Fibroblast of pulmonary artery (primary cell): Measurements from ENCODE around the gene SAP30L.

ENCODE experiments used
- DNase-seq: peaks from one replicate; pipeline ENCODE4 v3.0.0-alpha.2; 2010; ENCODE audit warnings: low read depth
- H3K4me3 ChIP-seq: replicated peaks from 2 replicates; pipeline ENCODE4 v1.5.1; 2011; ENCODE audit warnings: low read depth, mild to moderate bottlenecking, control low read depth, low read length, moderate library complexity
- TF ChIP-seq, protein P1 (sequence below): IDR thresholded peaks from 2 replicates; pipeline ENCODE4 v1.5.1; 2011; ENCODE audit warnings: mild to moderate bottlenecking, control low read depth, low read length, inconsistent platforms; ENCODE audit errors: missing control alignments

SAP30L gene

DNA sequence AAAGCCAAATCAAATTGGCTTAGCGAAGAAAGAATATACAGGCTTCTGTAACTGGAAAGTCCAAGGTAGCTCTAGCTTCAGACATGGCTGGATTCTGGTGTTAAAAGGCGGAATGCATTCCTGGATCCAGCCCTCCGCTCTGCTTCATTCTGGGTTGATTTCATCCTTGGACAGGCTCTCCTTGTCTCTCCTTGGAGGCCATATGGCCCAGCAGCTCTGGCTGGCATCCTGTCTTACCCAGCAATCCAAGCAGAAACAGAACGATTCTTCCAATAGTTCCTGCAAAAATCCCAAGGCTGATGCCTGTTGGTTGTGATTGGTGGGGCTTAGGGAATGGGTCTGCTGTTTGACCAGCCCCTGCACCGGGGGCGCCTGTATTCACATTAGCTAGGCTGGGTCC, 37.0 kb upstream of the SAP30L start:
- no peak overlapping the region for H3K4me3 ChIP-seq
- no peak for DNase-seq
- TF ChIP-seq, protein P1, sequence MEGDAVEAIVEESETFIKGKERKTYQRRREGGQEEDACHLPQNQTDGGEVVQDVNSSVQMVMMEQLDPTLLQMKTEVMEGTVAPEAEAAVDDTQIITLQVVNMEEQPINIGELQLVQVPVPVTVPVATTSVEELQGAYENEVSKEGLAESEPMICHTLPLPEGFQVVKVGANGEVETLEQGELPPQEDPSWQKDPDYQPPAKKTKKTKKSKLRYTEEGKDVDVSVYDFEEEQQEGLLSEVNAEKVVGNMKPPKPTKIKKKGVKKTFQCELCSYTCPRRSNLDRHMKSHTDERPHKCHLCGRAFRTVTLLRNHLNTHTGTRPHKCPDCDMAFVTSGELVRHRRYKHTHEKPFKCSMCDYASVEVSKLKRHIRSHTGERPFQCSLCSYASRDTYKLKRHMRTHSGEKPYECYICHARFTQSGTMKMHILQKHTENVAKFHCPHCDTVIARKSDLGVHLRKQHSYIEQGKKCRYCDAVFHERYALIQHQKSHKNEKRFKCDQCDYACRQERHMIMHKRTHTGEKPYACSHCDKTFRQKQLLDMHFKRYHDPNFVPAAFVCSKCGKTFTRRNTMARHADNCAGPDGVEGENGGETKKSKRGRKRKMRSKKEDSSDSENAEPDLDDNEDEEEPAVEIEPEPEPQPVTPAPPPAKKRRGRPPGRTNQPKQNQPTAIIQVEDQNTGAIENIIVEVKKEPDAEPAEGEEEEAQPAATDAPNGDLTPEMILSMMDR: no peak

DNA sequence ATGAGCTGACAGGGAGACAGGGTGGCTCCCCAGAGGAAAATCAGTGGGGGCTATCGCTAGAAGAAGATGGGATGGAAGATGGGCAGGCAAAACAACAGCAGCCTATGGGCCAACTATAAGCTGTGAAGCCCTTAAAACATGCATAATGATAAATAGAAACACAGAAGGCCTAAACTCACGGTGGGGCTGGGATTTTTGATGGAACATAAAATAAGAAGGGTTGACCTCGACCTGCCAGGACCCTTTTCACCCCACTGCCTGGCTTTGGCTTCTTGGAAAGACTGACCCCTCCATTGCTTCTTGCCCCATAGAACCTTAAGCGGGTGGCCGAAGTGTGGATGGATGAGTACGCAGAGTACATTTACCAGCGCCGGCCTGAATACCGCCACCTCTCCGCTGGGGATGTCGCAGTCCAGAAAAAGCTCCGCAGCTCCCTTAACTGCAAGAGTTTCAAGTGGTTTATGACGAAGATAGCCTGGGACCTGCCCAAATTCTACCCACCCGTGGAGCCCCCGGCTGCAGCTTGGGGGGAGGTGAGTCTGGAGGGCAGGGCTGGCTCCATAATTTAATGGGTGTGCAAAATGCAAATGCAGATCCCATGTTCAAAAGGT, 36.5 kb upstream of the SAP30L start:
- DNase-seq: no peak

DNA sequence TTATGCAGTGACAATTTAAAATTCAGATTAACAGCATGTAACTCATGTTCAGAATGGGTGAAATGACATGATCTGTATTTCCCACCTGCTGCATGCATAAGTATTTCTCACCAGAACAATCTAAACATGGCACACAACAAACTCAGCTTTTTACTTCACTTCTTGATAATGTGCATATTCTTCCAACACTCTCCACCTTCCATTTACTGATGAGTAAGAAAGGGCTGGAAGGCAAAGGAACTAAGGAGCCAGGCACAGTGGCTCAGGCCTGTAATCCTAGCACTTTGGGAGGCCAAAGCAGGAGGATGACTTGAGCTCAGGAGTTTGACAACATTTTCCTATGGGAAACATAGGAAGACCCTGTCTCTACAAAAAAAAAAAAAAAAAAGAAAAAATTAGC, 35.8 kb upstream of the SAP30L start:
- H3K4me3 ChIP-seq: no peak overlapping the region
- TF ChIP-seq, protein P1: no peak
- no peak for DNase-seq

More for the DNA sequence above, 36.5 kb upstream of the SAP30L start:
- TF ChIP-seq, protein P1: no peak
- H3K4me3 ChIP-seq: no peak overlapping the region

DNA sequence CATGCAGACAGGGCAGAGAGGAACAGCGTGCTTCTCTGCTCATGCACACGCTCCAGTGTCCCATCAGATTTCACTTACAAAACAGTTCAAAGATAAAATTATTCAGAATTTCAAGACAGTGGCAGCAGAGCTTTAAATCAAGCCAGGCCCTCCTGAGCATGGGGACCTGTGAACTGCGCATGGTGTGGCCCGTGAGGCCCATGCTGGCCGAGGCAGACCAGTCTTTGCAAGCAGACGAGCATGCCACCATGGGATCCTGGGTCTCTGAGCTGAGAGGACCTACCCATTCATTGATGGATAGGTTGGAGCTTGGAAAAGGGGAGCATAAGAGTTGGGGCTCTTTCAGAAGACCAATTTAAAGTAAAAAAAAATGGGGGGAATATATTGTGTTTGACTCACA, 35.0 kb upstream of the SAP30L start:
- no peak for DNase-seq
- no peak overlapping the region for H3K4me3 ChIP-seq
- TF ChIP-seq, protein P1: no peak

- no peak overlapping the region for H3K4me3 ChIP-seq
- DNase-seq: no peak
- TF ChIP-seq, protein P1: no peak
These were observed 34.5 kb upstream of the SAP30L start for GRCh38 chr5:154411338-154411737.

- TF ChIP-seq, protein P1: no peak
- no peak for DNase-seq
- H3K4me3 ChIP-seq: no peak overlapping the region
These were observed 33.5 kb upstream of the SAP30L start for GRCh38 chr5:154412316-154412715.

DNA sequence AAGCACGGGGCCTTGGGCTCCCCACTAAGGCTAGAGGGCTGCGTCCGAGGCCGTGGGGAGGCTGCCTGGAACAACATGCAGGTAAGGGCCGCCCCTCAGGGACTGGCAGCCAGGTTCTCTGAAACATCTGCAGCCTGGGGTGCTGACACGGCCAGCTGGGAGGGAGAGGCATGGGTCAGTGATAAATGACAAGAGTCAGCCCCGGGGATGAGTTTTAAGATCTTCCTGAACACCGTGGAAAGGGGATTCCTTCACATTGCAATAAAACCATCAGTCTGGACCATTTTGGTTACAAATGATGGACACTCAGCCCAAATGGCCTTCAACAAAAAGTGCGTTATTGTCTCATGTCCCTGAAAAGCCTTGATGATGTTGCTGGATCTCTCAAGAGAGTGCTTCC, 32.9 kb upstream of the SAP30L start:
- H3K4me3 ChIP-seq: no peak overlapping the region
- TF ChIP-seq, protein P1: no peak
- no peak for DNase-seq
